ENCODE measurements around the gene SLC25A27. TPM values are rescaled to one million over a fixed set of nuclear protein-coding genes. Genes with fewer than 3 reads are reported as not detected.

SLC25A27 gene
- total and polyA plus RNA-seq, 5 donors from 2014 or later = 0.15 to 0.54 TPM; not detected in 3

DNA sequence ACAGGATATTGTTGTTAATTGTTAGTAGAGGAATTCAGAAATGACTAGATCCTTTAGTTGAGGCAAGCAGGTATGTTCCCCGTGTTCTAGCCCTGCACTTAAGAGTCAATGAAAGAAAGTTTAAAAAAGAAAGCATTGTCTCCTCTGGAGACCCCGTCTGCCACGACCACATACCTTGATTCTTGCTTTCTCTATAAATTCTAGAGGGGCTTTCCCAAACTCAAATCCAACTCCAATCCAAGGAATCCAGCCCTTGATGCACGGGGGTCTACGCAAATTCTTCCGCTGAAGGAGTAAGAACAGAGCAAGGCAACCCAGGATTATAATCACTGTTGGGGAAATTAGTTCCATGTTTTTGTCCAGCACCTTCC is 558 bp upstream of the SLC25A27 start:
- Histone ChIP-seq H3K9me3 (ENCODE audit: control insufficient read depth in 2 of 2, low read length in 2 of 2) (no peaks in the 10 kb centered on the region), H3K27me3 (ENCODE audit: control insufficient read depth, insufficient read depth, low read length) (peaks cover 14% of the 10 kb centered on the region), H3K27ac (ENCODE audit: insufficient read depth, low read length, poor library complexity, severe bottlenecking) (no peak overlapping the region), H3K4me1 (ENCODE audit: control insufficient read depth, insufficient read depth, low read length, poor library complexity, severe bottlenecking) (peaks cover 15% of the 10 kb centered on the region), H3K36me3 (ENCODE audit: control insufficient read depth, insufficient read depth, low read length) (no peaks in the 10 kb centered on the region), H3K4me3 (ENCODE audit: low read depth, low read length) (peak overlapping the region; percentile 56)
- Mint-ChIP-seq H3K36me3 (no peaks in the 10 kb centered on the region), H3K27me3 (peaks cover 53% of the 10 kb centered on the region), H3K9me3 (peaks cover 0 to 5% (median 0%) of the 10 kb centered on the region in 7 donors), H3K4me1 (peaks cover 5 to 16% (median 13%) of the 10 kb centered on the region in 4 donors), H3K27ac (no peak overlapping the region), H3K4me3 (peak overlapping the region; percentile 40 to 92 (median 88))
- ATAC-seq (ENCODE audit: low read depth in 2 of 2) = no peak
- no peak for DNase-seq

DNA sequence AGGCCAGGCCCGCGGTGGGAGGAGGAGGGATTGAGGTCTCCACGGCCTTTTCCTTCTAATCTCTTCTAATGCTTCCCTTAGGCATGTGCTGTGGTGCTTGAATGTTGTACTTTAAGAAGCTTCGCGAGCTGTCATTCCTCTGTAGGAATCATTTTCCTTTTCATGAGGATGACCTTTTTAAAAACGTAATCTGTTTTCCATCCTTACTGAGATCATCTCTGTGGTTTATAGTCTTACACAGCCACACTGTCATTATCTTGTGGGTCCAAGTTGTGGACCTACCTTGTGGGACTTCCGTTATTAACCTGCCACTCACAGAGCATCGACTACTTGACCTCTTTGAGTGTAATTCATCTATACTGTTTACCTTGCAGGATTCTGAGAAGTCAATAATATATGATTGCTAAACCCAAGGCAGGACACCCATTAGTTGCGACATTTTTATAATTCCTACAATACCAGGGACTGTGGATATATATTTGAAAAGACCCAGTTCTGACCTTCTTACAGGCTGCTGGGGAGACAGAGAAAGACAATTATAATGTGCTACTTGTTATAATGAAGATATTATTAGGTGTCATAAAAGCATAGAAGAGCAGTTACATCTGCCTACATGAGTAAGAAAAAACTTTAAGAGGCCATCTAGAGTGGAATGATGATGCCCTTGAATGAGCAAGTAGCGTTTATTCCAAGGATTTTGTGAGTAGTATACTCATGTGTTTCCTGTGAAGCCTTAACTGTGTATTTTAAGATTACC is 842 bp downstream of the SLC25A27 start:
- no peaks in the 10 kb centered on the region for H3K36me3 Mint-ChIP-seq
- DNase-seq = no peak
- peaks cover 5 to 16% (median 13%) of the 10 kb centered on the region in 4 donors for H3K4me1 Mint-ChIP-seq
- no peaks in the 10 kb centered on the region for H3K36me3 ChIP-seq (ENCODE audit: control insufficient read depth, insufficient read depth, low read length)
- H3K27ac Mint-ChIP-seq = peak overlapping the region in 1 of 3 donors; percentile 32
- ATAC-seq (ENCODE audit: low read depth in 2 of 2) = no peak
- H3K9me3 Mint-ChIP-seq = peaks cover 0 to 5% (median 0%) of the 10 kb centered on the region in 7 donors
- peaks cover 56% of the 10 kb centered on the region for H3K27me3 Mint-ChIP-seq
- no peaks in the 10 kb centered on the region for H3K9me3 ChIP-seq (ENCODE audit: control insufficient read depth in 2 of 2, low read length in 2 of 2)
- peak overlapping the region; percentile 49 for H3K4me3 ChIP-seq (ENCODE audit: low read depth, low read length)
- H3K27me3 ChIP-seq (ENCODE audit: control insufficient read depth, insufficient read depth, low read length) = peaks cover 14% of the 10 kb centered on the region
- H3K4me1 ChIP-seq (ENCODE audit: control insufficient read depth, insufficient read depth, low read length, poor library complexity, severe bottlenecking) = peaks cover 15% of the 10 kb centered on the region
- peak overlapping the region; percentile 51 to 89 (median 86) for H3K4me3 Mint-ChIP-seq
- no peak overlapping the region for H3K27ac ChIP-seq (ENCODE audit: insufficient read depth, low read length, poor library complexity, severe bottlenecking)

- peaks cover 51% of the 10 kb centered on the region for H3K27me3 Mint-ChIP-seq
- DNase-seq = no peak
- peaks cover 5 to 16% (median 13%) of the 10 kb centered on the region in 4 donors for H3K4me1 Mint-ChIP-seq
- H3K9me3 Mint-ChIP-seq = peaks cover 0 to 2% (median 0%) of the 10 kb centered on the region in 7 donors
- Histone ChIP-seq H3K36me3 (ENCODE audit: control insufficient read depth, insufficient read depth, low read length) (no peaks in the 10 kb centered on the region), H3K27me3 (ENCODE audit: control insufficient read depth, insufficient read depth, low read length) (peaks cover 13% of the 10 kb centered on the region), H3K4me3 (ENCODE audit: low read depth, low read length) (no peak overlapping the region), H3K27ac (ENCODE audit: insufficient read depth, low read length, poor library complexity, severe bottlenecking) (no peak overlapping the region), H3K9me3 (ENCODE audit: control insufficient read depth in 2 of 2, low read length in 2 of 2) (no peaks in the 10 kb centered on the region), H3K4me1 (ENCODE audit: control insufficient read depth, insufficient read depth, low read length, poor library complexity, severe bottlenecking) (peaks cover 15% of the 10 kb centered on the region)
- no peak for ATAC-seq (ENCODE audit: low read depth in 2 of 2)
- H3K27ac Mint-ChIP-seq = no peak overlapping the region
- no peak overlapping the region for H3K4me3 Mint-ChIP-seq
- no peaks in the 10 kb centered on the region for H3K36me3 Mint-ChIP-seq
Observed at GRCh38 chr6:46655803-46656202, 3.0 kb downstream of the SLC25A27 start.

- Mint-ChIP-seq H3K9me3 (peaks cover 0 to 2% (median 0%) of the 10 kb centered on the region in 7 donors), H3K27ac (no peak overlapping the region), H3K4me1 (peaks cover 5 to 9% (median 6%) of the 10 kb centered on the region in 4 donors), H3K4me3 (no peak overlapping the region), H3K27me3 (peaks cover 35% of the 10 kb centered on the region), H3K36me3 (no peaks in the 10 kb centered on the region)
- Histone ChIP-seq H3K4me3 (ENCODE audit: low read depth, low read length) (no peak overlapping the region), H3K4me1 (ENCODE audit: control insufficient read depth, insufficient read depth, low read length, poor library complexity, severe bottlenecking) (peaks cover 9% of the 10 kb centered on the region), H3K36me3 (ENCODE audit: control insufficient read depth, insufficient read depth, low read length) (no peaks in the 10 kb centered on the region), H3K27ac (ENCODE audit: insufficient read depth, low read length, poor library complexity, severe bottlenecking) (no peak overlapping the region), H3K9me3 (ENCODE audit: control insufficient read depth in 2 of 2, low read length in 2 of 2) (no peaks in the 10 kb centered on the region), H3K27me3 (ENCODE audit: control insufficient read depth, insufficient read depth, low read length) (peaks cover 11% of the 10 kb centered on the region)
- ATAC-seq (ENCODE audit: low read depth in 2 of 2) = no peak
- no peak for DNase-seq
Observed at GRCh38 chr6:46657642-46658041, 4.9 kb downstream of the SLC25A27 start.

- Histone ChIP-seq H3K36me3 (ENCODE audit: control insufficient read depth, insufficient read depth, low read length) (no peaks in the 10 kb centered on the region), H3K27me3 (ENCODE audit: control insufficient read depth, insufficient read depth, low read length) (no peaks in the 10 kb centered on the region), H3K27ac (ENCODE audit: insufficient read depth, low read length, poor library complexity, severe bottlenecking) (no peak overlapping the region), H3K4me3 (ENCODE audit: low read depth, low read length) (no peak overlapping the region), H3K4me1 (ENCODE audit: control insufficient read depth, insufficient read depth, low read length, poor library complexity, severe bottlenecking) (no peaks in the 10 kb centered on the region), H3K9me3 (ENCODE audit: control insufficient read depth in 2 of 2, low read length in 2 of 2) (no peaks in the 10 kb centered on the region)
- no peaks in the 10 kb centered on the region for H3K9me3 Mint-ChIP-seq
- no peak for ATAC-seq (ENCODE audit: low read depth in 2 of 2)
- no peak overlapping the region for H3K27ac Mint-ChIP-seq
- H3K4me3 Mint-ChIP-seq = no peak overlapping the region
- H3K36me3 Mint-ChIP-seq = no peaks in the 10 kb centered on the region
- DNase-seq = no peak
- no peaks in the 10 kb centered on the region for H3K4me1 Mint-ChIP-seq
- peaks cover 7% of the 10 kb centered on the region for H3K27me3 Mint-ChIP-seq
Observed at GRCh38 chr6:46661483-46661882, 8.7 kb downstream of the SLC25A27 start.

DNA sequence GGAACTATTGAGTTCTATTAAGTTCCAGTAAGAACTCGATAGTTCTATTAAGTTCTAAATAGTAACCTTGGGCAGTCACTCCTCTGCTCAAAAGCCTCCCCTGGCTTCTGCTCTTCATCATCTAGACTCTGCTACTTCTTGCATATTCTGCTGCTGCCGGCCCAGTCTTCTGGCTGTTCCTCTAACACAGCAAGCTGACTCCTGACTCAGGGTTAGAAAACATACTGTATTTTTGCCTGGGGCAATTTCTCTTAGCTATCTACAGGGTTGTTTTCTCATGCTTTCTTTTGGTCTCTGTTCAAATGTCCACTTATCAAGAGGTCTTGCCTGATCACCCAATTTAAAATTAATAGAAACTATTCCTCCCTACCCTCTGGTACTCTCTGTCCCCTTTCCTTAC is 14.6 kb downstream of the SLC25A27 start:
- Mint-ChIP-seq H3K27me3 (no peaks in the 10 kb centered on the region), H3K4me3 (no peak overlapping the region), H3K9me3 (no peaks in the 10 kb centered on the region), H3K4me1 (no peaks in the 10 kb centered on the region), H3K27ac (no peak overlapping the region), H3K36me3 (no peaks in the 10 kb centered on the region)
- Histone ChIP-seq H3K4me3 (ENCODE audit: low read depth, low read length) (no peak overlapping the region), H3K4me1 (ENCODE audit: control insufficient read depth, insufficient read depth, low read length, poor library complexity, severe bottlenecking) (no peaks in the 10 kb centered on the region), H3K27ac (ENCODE audit: insufficient read depth, low read length, poor library complexity, severe bottlenecking) (no peak overlapping the region), H3K9me3 (ENCODE audit: control insufficient read depth in 2 of 2, low read length in 2 of 2) (no peaks in the 10 kb centered on the region), H3K36me3 (ENCODE audit: control insufficient read depth, insufficient read depth, low read length) (no peaks in the 10 kb centered on the region), H3K27me3 (ENCODE audit: control insufficient read depth, insufficient read depth, low read length) (no peaks in the 10 kb centered on the region)
- ATAC-seq (ENCODE audit: low read depth in 2 of 2) (no peak), DNase-seq (no peak)

DNA sequence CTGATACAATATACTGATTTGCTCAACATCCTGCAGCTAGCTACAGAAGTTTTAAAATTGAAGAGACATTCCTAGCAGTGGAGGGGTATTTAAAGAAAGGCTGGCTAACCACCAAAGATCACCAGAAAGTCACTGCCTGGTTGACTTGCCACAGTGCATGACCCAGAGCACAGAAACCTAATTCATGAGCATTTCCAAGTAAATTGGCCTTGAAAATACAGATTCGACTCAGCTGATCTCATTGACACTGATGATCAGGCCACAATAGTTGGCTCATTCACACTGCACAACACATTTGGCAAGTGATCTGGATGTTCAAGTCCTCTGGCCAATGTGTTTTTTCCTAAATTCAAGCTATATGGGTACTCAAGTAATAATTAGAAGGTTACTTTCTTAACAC is 21.6 kb downstream of the SLC25A27 start:
- peaks cover 0 to 2% (median 0%) of the 10 kb centered on the region in 7 donors for H3K9me3 Mint-ChIP-seq
- DNase-seq (no peak), ATAC-seq (ENCODE audit: low read depth in 2 of 2) (no peak)
- no peaks in the 10 kb centered on the region for H3K9me3 ChIP-seq (ENCODE audit: control insufficient read depth in 2 of 2, low read length in 2 of 2)
- H3K36me3 ChIP-seq (ENCODE audit: control insufficient read depth, insufficient read depth, low read length) = no peaks in the 10 kb centered on the region
- H3K4me3 Mint-ChIP-seq = no peak overlapping the region
- H3K27me3 ChIP-seq (ENCODE audit: control insufficient read depth, insufficient read depth, low read length) = no peaks in the 10 kb centered on the region
- no peaks in the 10 kb centered on the region for H3K36me3 Mint-ChIP-seq
- no peaks in the 10 kb centered on the region for H3K27me3 Mint-ChIP-seq
- no peaks in the 10 kb centered on the region for H3K4me1 ChIP-seq (ENCODE audit: control insufficient read depth, insufficient read depth, low read length, poor library complexity, severe bottlenecking)
- H3K27ac ChIP-seq (ENCODE audit: insufficient read depth, low read length, poor library complexity, severe bottlenecking) = no peak overlapping the region
- H3K4me1 Mint-ChIP-seq = no peaks in the 10 kb centered on the region
- H3K4me3 ChIP-seq (ENCODE audit: low read depth, low read length) = no peak overlapping the region
- no peak overlapping the region for H3K27ac Mint-ChIP-seq
